Kasumi-1 (cell line): ENCODE measurements around the gene CYTH2.
A peak's percentile ranks its signal among the peaks of the same experiment; 100 is the strongest.

ENCODE experiments used
- DNase-seq, 2 experiments: peaks; one replicate each; lab custom pipeline; 2025; lab: John Stamatoyannopoulos, UW

Gene CYTH2

DNA sequence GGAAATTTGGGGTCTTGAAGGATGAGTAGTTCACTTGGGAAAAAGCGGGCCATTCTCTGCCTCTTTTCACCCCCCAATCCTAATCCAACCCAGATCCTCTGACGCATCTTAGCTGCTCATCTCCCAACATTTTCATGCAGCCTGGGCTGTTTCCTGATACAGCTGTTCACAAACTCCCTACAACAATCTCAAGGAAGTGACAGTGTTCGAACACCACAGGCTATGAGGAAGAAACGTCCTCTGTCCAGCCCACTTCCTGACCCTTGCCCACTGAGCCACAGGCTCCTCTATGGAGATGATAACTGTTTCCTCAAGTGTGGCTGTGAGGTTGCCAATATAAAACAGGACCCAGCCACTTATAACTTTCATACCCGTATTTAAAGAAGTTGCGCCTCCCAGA lies 26.2 kb downstream of the CYTH2 start:
- DNase-seq, result peak; percentile 18 to 41

DNA sequence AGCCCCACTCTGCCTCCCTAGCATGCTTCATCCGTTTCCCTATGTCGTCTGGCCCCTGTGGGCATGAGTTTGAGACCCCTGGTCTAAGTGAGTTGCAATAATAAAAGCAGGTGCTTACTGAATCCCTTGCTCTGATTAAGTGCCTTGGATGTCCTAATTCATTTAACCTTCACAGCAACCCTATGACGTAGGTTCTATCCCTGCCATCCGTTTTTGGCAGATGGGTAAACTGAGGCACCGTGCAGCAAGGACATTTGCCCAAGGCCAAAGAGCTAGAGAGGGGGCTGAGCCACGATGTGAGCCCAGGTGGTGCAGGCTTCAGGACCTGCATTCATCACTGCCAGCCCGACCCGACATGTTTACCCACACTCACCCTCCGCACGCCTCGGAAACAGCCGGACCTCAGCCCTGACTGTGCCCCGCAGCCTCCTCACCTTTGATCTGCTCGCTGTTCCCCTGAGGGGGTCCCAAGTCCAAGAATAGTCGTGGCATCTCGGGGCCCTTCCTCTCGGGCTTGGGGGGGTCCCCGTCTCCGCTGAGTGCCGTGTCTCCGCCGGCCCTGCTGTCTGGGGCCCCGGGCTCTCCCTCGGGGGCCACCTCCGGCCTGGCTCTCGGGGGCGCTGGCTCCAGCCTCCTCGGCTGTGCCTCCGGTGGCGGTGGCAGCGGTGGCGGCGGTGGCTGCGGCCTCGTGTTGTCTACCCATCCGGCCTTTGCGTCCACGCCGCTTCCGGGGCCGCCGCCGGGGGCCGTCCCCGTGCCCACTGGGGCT lies 28.0 kb downstream of the CYTH2 start:
- DNase-seq, result no peak

DNA sequence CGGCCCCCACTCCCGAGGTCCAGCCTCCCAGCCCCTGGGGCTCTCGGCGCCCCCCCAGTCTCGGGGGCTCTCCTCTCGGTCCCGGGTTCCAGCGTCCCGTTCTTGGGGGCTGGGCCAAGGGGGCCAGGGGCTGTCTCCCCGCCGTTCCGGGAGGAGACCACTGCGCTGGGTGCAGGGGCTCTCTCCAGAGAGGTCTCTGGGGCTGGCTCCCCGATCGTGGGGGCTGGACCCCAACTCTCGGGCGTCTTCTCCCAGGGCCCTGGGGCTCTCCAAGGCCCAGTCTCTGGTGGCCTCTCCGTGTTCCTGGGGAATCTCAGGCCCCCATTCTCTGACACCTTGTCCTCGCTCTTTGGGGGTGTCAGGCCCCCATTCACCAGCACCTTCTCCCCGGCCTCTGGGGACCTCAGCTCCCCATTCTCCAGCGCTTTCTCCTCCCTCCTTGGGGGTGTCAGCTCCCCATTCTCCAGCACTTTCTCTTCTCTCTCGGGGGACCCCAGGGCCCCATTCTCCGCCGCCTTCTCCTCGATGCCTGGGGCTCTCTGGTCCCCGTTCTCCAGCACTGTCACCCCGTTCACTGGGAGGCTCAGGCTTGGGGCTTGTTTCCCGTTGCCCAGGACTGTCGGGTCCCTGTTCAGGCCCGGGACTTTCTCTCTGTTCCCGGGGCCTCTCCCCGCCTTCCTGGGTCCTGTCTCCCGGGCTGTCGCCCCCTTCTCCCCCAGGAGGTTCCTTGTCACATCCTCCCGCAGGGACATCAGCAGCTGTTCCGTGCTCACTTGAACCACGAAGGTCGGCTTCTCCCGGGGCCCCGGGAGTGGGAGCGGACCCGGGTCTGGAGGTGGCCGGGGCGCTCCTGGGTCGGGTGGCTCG lies 28.8 kb downstream of the CYTH2 start:
- DNase-seq, result no peak

DNA sequence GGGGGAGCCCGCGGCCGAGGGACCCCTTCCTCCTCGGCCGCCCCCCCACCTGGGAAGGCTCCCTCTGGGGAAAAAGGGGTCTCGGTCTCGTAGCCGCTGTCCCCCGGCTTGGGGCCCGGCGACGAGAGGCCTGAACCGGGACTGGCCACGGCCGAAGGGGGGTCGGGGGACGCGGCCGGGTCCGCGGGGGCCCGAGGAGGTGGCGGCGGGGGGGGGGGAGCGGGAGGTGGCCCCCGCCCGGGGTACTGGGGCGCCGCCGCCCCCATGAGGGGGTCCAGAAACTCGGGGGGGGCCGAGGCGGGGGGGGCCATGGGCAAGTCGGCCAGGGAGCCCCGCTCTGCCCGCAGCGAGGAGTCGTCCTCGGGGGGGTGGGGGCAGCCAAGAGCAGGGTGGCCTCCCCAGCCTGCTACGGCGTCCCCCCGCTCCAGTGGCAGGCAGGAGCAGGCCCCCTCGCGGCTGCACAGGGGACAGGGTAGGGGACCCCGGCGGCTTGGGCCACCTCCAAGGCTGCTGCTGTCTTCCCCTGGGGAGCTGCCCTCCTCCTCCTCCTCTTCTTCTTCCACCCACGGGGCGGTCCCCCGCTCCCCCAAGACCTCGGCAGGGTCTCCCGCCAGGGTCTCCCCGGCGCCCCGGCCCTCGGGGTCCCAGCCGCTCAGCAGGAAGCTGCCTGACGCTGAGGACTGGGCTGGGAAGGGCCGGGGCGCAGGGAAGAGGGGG lies 29.6 kb downstream of the CYTH2 start:
- DNase-seq, result no peak

DNA sequence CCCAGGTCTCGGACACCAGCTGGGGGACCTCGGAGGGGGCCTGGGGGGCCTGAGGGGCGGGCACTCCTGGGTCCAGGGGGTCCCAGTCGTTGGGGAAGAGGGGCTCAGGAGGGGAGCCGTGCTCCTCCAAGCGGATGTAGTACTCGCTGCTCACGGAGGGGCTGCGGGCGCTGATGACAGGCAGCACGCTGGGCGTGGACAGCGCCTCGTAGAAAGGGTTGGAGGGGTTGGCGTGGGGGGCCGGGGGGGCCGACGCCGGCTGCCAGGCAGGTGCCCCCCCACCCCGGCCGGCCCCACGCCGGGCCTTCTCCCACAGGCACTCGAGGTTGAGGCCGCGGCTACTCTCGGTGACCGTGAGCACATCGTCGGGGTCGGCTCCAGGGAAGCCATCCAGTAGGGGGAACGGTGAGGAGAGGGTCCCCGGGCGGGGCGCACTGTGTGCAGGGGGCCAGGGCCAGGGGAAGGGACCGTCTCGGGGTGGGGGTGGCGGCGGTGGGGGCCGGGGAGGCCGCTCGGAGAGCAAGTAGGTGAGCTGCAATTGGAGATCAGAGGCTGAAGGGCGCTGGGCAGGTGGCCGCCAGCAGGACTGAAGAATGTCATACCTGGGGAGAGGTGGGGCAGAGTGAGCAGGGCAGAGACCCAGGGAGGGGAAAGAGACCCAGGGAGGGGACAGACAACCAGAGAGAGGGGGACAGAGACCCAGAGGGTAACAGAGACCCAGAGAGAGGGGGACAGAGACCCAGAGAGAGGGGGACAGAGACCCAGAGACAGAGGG lies 30.3 kb downstream of the CYTH2 start:
- no peak for DNase-seq

DNA sequence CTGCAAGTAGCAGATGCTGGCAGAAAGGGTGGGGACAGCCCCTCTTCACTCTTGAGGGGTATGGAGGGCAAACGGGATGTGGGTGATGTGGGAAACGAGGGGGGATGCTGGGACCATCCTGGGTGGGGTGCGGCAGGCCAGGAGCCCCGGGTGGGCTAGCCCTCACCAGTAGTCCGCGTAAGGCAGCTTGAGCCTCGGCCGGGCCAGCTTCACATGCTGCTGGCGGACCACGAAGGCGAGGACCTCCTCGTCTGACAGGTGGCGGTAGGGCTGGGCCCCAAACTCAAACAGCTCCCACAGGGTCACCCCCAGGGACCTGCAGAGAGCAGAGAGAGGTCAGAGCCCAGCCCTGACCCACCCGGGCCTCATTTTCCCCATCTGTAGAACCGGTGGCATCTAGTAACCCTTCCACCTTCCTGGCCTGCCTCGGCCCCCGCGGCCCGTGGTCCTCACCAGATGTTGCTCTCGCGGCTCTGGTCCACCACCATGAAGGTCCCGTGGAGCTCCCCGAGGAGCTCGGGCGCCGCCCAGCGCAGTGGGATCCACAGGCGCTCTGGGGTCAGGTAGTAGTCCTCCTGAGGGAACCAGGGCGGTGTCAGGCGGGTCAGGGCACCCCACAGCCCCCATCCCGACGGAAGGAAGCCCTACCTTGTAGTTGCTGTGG lies 31.8 kb downstream of the CYTH2 start:
- no peak for DNase-seq

DNA sequence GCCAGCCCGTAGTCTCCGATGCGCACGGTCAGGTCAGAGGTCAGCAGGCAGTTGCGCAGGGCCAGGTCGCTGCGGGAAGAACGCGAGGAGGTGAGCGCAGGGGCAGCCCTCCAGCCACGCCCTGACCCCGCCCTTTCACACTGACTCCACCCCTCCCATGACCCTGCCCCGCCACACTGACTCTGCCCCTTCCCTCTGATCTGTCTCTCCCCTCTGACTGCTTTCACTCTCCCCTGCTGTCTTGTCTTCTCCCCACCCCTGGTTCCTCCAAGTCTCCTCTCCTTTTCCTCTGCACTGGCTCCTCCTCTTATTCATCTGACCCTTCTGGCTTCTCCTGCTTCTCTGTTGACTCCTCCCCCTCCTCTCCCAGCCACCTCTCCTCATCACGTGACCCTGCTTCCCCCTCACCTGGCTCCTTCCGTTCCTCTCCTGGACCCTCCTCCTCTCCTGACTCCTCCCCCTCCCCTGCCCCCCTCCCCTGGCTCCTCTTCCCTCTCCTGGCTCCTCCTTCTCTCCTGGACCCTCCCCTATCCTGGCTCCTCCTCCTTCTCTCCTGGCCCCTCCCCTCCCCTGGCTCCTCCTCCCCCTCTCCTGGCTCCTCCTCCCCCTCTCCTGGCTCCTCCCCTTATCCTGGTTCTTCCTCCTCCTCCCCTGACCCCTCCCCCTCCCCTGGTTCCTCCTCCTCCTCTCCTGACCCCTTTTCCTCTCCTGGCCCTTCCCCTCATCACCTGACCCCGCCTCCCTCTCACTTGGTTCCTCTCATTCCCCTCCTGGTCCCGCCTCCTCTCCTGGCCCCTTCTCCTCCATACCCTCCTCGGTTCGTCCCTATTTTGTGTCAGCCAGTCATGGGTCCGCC lies 32.6 kb downstream of the CYTH2 start:
- peak; percentile 74 to 88 for DNase-seq

DNA sequence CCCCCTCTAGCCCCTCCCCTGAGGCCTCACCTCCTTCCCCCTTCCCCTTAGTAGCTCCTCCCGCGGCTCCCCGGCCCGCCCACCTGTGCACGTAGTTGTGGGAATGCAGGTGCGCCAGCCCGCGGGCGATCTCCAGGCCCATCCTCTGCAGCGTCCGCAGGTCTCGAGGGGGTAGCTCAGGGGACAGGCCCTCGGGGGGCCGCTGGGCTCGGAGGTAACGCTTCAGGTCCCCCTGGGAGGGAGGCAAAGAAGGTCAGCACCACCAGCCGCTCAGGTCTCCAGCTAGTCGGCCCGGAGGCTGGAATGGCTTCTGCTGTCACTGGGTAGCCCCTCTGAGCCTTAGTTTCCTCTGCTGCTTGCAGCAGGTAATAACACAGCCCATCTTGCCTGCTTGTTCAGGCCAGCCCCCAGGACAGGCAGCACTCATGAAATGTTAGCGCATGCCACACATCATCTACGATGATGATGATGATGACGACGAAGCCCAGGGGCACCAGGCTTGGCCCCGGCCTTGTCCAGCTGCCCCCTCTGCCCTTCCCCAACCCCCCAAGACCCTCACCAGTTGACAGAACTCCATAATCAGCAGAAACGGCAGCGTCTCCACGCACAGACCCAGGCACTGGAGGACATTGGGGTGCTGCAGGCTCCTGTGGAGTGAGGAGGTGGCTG lies 33.3 kb downstream of the CYTH2 start:
- no peak for DNase-seq

DNA sequence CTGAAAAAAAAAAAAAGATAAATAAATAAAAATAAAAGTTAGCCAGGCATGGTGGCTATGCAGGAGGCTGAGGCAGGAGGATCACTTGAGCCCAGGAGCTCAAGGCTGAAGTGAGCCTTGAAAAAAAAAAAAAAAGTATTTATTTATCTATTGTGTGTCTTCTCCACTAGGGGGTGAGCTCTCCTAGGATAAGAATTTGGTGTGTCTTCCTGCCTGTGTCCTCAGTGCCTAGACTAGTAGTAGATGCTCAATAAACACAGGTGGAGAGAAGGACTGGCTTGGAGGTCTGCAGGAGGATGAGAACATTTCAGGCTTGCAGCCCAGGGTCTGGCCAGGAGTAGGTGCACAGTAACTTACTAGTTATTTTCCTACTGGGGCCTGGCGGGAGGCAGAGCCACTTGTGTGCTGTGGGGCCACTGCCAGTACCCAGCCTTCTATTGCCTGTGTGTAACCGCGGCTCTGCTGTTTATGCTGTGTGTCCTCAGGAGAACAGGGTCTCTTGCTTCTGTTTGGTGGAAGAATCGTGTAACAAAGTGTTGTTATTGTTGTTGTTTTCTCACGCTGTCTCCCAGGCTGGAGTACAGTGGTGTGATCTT lies 37.1 kb downstream of the CYTH2 start:
- peak; percentile 72 to 87 for DNase-seq

DNA sequence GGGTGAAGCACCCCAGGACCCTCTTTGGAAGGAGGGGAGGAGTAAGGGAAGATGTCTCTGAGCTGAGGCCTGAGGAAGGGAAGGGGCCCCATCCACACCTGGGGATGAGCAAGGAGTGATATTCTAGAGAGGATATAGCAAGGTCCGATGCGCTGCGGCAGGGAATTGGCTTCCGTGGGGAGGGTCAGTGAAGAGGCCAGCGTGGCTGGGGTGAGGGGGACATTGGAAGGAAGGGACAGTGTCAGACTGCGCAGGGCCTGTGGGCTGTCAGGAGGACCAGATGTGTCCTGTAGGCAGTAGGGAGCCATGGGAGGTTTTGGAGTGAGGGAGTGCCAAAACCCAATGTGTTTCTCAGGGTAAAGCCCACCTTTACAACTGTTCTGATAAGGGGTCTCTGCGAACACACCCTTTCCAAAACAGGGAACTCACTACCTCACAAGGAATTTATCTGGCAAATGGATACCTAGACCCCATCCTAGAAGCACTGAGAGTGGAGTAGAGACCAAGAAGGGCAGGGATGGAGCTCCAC lies 38.8 kb downstream of the CYTH2 start:
- DNase-seq, result no peak

DNA sequence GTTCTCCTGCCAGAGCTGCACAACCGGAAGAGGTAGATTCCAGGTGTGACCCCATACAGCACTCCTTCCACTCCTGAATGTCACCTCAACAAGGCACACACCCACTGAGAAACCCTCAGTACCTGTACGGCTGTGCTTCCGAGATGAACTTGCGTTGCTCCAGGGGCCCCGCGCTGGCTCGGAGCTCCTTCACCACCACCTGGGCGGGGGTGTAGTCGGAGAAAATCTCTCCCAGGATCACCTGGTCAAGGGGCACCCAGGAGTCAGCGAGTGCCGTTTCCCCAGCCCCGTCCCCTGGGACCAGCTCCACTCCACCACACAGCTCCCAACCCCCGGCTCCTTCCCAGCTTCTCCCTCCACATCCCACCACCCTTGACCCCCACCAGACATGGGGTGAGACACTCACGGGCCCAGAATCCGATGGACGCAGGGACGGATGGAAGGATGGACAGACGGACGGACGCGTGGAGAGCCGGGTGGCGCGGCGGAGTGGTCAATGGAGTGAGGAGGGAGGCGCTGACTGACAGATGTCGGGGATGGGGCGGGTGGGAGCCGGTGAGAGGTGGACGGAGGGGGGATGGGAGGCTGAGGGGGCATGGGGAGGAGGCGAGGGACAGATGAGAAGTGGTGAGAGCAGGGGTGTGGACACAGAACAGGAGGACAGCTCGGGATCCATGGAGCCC lies 39.7 kb downstream of the CYTH2 start:
- DNase-seq, result no peak

DNA sequence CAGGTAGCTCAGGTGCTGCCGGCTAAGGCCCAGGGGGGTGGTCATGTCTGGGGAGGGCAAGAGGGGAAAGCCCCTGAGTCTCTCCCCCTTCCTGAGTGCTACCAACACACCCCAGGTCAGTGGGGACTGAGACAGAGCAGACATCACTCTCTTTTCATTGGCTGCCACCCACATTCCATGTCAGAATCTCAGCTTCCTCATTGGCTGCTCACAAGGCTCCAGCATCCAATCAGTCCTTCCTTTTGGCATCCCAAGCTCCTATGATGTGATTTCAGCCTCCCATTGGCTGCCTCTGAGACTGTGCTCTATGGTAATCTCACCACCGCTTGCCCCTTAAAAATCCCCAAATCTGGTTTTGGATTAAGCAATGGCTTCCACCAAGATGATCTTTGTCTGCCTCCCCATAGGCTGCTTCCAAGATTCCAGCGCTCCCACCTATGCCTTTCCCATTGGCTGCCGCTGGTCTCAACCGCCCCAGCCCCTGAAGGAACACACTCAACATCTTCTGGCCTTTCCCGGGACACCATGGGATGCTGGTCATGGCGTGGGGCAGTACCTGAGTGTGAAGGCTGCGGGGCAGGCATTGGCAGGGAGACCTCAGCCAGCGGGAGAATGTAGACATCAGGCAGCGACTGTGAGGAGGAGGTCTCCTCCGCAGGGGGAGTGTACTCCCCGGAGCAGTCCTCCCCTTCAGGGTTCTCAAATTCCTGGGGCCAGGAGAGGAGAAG lies 40.5 kb downstream of the CYTH2 start:
- no peak for DNase-seq

DNA sequence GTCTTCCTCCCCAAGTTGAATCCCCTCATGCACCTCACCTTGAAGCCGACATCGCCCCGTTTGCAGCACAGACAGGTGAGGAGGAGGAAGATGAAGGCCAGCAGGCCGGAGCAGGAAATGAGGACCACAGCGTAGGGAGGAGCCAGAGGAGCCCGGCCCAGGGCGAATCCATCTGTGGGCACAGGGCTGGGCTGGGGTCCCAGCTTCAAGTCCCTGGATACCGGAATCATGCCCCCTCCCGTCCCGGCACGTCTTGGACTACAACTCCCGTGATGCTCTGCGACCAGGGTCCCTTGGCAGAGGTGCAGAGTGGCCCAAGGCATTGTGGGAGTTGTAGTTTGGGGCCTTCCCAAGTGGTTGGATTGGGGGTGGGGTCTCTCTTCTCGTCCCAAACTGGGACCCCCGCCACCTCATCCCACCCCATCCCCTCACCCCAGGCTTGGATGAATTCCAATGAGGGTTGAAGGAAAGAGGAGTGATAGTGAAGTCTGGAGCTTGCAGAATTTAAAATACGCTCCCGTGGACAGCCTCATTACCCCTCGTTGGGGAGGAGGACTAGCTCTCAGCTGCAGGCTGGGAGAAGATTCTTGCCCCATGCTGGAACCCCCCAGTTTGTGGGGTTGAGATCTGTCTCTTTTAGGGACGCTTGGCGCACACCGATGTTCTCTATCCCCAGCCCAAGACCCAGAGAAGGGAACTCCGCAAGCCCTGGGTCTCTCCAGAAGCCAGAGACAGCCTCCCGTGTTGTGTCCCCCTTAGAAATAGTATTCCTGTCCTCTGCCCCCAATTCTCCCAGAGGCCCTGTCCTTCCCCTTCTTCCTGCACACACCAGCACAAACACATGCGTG lies 41.5 kb downstream of the CYTH2 start:
- peak; percentile 37 to 64 for DNase-seq

DNA sequence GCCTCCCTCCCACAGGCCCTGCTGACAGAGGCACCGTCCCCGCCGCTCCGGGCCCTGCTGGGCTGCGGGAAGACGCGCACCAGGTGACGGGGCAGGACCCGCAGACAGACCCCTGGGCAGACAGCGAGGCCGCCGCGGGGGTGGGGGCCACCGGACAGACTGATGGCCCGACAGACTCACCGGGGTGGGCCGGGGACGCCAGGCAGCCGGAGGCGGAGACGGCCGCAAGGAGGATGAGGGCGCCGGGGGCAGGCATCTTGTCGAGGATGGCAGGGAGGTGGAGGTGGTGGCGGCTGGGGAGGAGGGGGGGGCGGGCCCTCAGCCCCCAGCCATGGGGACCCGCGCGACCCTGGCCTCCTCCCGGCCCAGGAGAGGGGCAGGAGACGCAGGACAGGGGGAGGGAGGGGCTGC lies 42.2 kb downstream of the CYTH2 start:
- no peak for DNase-seq

DNA sequence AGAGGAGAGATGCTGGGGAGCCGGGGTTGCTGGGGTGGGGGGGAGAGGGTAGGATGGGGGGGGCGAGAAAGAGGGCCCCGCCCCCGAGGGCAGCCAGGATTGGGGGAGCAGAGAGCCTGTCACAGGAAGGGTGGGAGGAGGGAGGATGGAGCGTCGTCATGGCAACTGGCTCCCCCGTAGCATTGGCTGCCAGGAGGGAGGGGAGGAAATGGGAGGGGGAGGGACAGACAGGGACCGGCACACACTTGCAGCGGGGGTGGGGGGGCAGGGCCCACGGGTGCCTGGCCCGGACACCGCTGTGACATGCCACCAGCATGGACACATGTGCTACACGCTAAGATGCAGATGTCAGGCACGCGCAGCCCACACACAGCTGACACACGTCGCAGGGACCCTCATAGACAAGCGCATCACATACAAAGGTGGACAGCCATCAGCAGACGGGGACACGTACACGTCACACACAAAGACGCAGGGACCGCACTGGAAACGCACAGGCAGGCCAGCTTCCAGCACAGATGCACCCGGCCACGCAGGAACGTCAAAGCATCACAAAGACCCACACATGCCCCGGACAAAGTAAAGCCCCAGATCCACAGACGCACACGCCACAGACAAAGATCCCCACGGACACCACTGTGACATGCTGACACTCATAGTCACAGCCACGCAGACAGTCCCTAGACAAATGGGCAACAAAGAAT lies 42.8 kb downstream of the CYTH2 start, which contains the start of gene LMTK3:
Gene LMTK3, minus strand, starts transcription at position 36 of the 704 bp plus-strand sequence. CDS start 259 bp downstream, outside the sequence.
- peak in 1 of 2 experiments; percentile 16 for DNase-seq
